Liver (tissue), 9 donors: ENCODE results near the gene MAGI1. TPM values are rescaled to one million over a fixed set of nuclear protein-coding genes. Genes with fewer than 3 reads are reported as not detected.

Experiments used
- DNase-seq: peaks from one replicate; pipeline ENCODE4 v3.0.0-alpha.2; 2017; ENCODE audit warnings: low spot score
- H3K27ac ChIP-seq, 2 donors: one replicate each; pipeline ENCODE4 v1.7.0; 2013; ENCODE audit warnings: inconsistent platforms in 2 of 2, low read length in 2 of 2, control low read depth in 1 of 2, low read depth in 1 of 2, mild to moderate bottlenecking in 1 of 2
- H3K27me3 ChIP-seq, 4 donors: one replicate each; pipeline versions ENCODE4 v1.6.1 to v1.7.0; 2013; ENCODE audit warnings: low read length in 3 of 4, inconsistent platforms in 1 of 4, mild to moderate bottlenecking in 1 of 4, moderate library complexity in 1 of 4; ENCODE audit not compliant: control insufficient read depth in 4 of 4, insufficient read depth in 4 of 4
- H3K36me3 ChIP-seq, 4 donors: one replicate each; pipeline versions ENCODE4 v1.6.1 to v1.7.0; 2013; ENCODE audit warnings: low read length in 3 of 4, mild to moderate bottlenecking in 3 of 4, low read depth in 1 of 4, moderate library complexity in 1 of 4; ENCODE audit not compliant: control insufficient read depth in 4 of 4, insufficient read depth in 3 of 4
- H3K4me1 ChIP-seq, 4 donors: one replicate each; pipeline versions ENCODE4 v1.6.1 to v1.7.0; 2013; ENCODE audit warnings: low read length in 3 of 4, mild to moderate bottlenecking in 3 of 4, moderate library complexity in 1 of 4; ENCODE audit not compliant: control insufficient read depth in 4 of 4, insufficient read depth in 4 of 4
- H3K4me3 ChIP-seq, 3 donors: one replicate each; pipeline versions ENCODE4 v1.6.1 to v1.7.0; 2013; ENCODE audit warnings: low read length in 3 of 3, control low read depth in 1 of 3, low read depth in 1 of 3, mild to moderate bottlenecking in 1 of 3
- H3K9ac ChIP-seq, 2 donors: one replicate each; pipeline ENCODE4 v1.7.0; 2013; ENCODE audit warnings: low read length in 2 of 2, mild to moderate bottlenecking in 2 of 2, moderate library complexity in 2 of 2, control low read depth in 1 of 2, low read depth in 1 of 2
- H3K9me3 ChIP-seq, 4 donors: one replicate each; pipeline versions ENCODE4 v1.6.1 to v1.7.0; 2013; ENCODE audit warnings: low read length in 3 of 4; ENCODE audit not compliant: control insufficient read depth in 4 of 4
- ATF3 ChIP-seq: IDR thresholded peaks from 2 replicates; pipeline ENCODE4 v1.6.1; 2016; ENCODE audit warnings: antibody characterized with exemption
- CTCF ChIP-seq: fragments of 150-350 bp; IDR thresholded peaks from 2 replicates; pipeline ENCODE4 v1.5.1; 2017; ENCODE audit warnings: improper control_type of control experiment, low read depth, low read length; ENCODE audit not compliant: missing input control
- FOXA1 ChIP-seq: IDR thresholded peaks from 2 replicates; pipeline ENCODE4 v1.6.1; 2016; ENCODE audit warnings: antibody characterized with exemption
- GABPA ChIP-seq, 2 donors: IDR thresholded peaks in 1 of 2; conservative IDR thresholded peaks in 1 of 2; 2 replicates each; pipeline ENCODE4 v1.6.1; 2016; ENCODE audit warnings: antibody characterized with exemption in 2 of 2, mild to moderate bottlenecking in 1 of 2, moderate library complexity in 1 of 2
- HNF4A ChIP-seq, 2 donors: conservative IDR thresholded peaks; 2 replicates each; pipeline ENCODE4 v1.6.1; 2016; ENCODE audit warnings: antibody characterized with exemption in 2 of 2, mild to moderate bottlenecking in 2 of 2
- HNF4G ChIP-seq: IDR thresholded peaks from 2 replicates; pipeline ENCODE4 v1.6.1; 2016; ENCODE audit warnings: antibody characterized with exemption
- JUND ChIP-seq, 2 donors: IDR thresholded peaks; 2 replicates each; pipeline ENCODE4 v1.6.1; 2016; ENCODE audit warnings: antibody characterized with exemption in 2 of 2
- MAX ChIP-seq: IDR thresholded peaks from 2 replicates; pipeline ENCODE4 v1.6.1; 2016; ENCODE audit warnings: antibody characterized with exemption
- RAD21 ChIP-seq, 2 donors: IDR thresholded peaks; 2 replicates each; pipeline ENCODE4 v1.6.1; 2016; ENCODE audit warnings: antibody characterized with exemption in 2 of 2, mild to moderate bottlenecking in 2 of 2
- REST ChIP-seq: IDR thresholded peaks from 2 replicates; pipeline ENCODE4 v1.6.1; 2016; ENCODE audit warnings: antibody characterized with exemption, mild to moderate bottlenecking
- SP1 ChIP-seq: IDR thresholded peaks from 2 replicates; pipeline ENCODE4 v1.6.1; 2018; ENCODE audit warnings: antibody characterized with exemption, mild to moderate bottlenecking
- TAF1 ChIP-seq: conservative IDR thresholded peaks from 2 replicates; pipeline ENCODE4 v1.6.1; 2016; ENCODE audit warnings: antibody characterized with exemption, mild to moderate bottlenecking
- YY1 ChIP-seq: IDR thresholded peaks from 2 replicates; pipeline ENCODE4 v1.6.1; 2016; ENCODE audit warnings: antibody characterized with exemption, mild to moderate bottlenecking
- ZBTB33 ChIP-seq: IDR thresholded peaks from 2 replicates; pipeline ENCODE4 v1.6.1; 2016; ENCODE audit warnings: antibody characterized with exemption
- WGBS: extraction: QIAGEN DNeasy Blood & Tissue Kit; methylation state at CpG from one replicate; pipeline ENCODE4 v1.1.7; 2013; 5-methylcytosine and 5-hydroxymethylcytosine counted together
- polyA plus RNA-seq, 2 donors: library from polyadenylated mRNA; stranded (reverse) in 1 of 2; unstranded in 1 of 2; fragments of 200-250 nt in 1 of 2; fragments of >200 nt in 1 of 2; fragmentation: Nextera tagmentation in 1 of 2; extraction: Ambion mirVana in 1 of 2; gene quantifications; one replicate each; pipeline versions ENCODE4 v1.2.1 to v1.2.3, GENCODE V29; 2013 to 2015
- total RNA-seq, 2 donors: library from RNA; depleted of rRNA; stranded (reverse); fragments of >200 nt; gene quantifications; one replicate each; pipeline ENCODE4 v1.2.3, GENCODE V29; 2014
- donor health status: healthy.
- donor health status: healthy.
- donor health status: healthy.
- donor health status: healthy.
- donor health status: healthy.

MAGI1 gene
- total RNA-seq, result 10 to 100 TPM; 18.1 to 68.8 TPM
- polyA plus RNA-seq, result 1 to 10 TPM; 9.6 to 9.9 TPM

- H3K9ac ChIP-seq, result peak within 1 kb of the TSS; percentile 84 to 88
- peak within 1 kb of the TSS; percentile 79 to 90 (median 80) for H3K4me3 ChIP-seq
- peak; percentile 72 for DNase-seq
- WGBS, result under 1% methylated on average over 73 of the region's 73 CpGs
- H3K27ac ChIP-seq, result peak within 1 kb of the TSS; percentile 95 to 96
- TF ChIP-seq HNF4A (conservative IDR thresholded peaks at IDR 0.05) (peak; percentile 19 to 38), CTCF (no peak), FOXA1 (no peak), YY1 (peak; percentile 7), RAD21 (IDR thresholded peaks at IDR 0.05) (peak in 1 of 2 donors; percentile 2), MAX (no peak), HNF4G (no peak), JUND (IDR thresholded peaks at IDR 0.05) (no peak), REST (peak; percentile 42), ATF3 (no peak), SP1 (peak; percentile 59), TAF1 (peak; percentile 44), ZBTB33 (peak; percentile 32), GABPA (IDR thresholded peaks at IDR 0.05 in 1 of 2, conservative IDR thresholded peaks at IDR 0.05 in 1 of 2) (no peak)
- H3K36me3 ChIP-seq, result no peaks in the 10 kb centered on the region
- peaks cover 0 to 31% (median 16%) of the 10 kb centered on the region in 4 donors for H3K4me1 ChIP-seq
- H3K27me3 ChIP-seq, result no peaks in the 10 kb centered on the region
- no peaks in the 10 kb centered on the region for H3K9me3 ChIP-seq
Observed at GRCh38 chr3:66038726-66039589, at the start of gene MAGI1. Gene MAGI1, minus strand, starts transcription at chr3:66038918. Its CDS starts 610 bp downstream, at chr3:66038308.
